ENCODE measurements around the gene FAM241A. TPM values are rescaled to one million over a fixed set of nuclear protein-coding genes. Genes with fewer than 3 reads are reported as not detected.
"Not testable (repeated sequence)": the region's sequence is repeated elsewhere in the genome, so short reads cannot be mapped to it uniquely, and the experiment has no call there.

FAM241A gene
- total RNA-seq, 1 donor: 1.3 TPM

- no peak for DNase-seq (ENCODE audit: low read depth)
- H3K4me3 ChIP-seq (ENCODE audit: low read depth, low read length): no peak overlapping the region
- TF ChIP-seq CTCF (IDR thresholded peaks at IDR 0.05; ENCODE audit: insufficient read depth, low read depth, low read length): no peak
Measured at GRCh38 chr4:112172180-112172579, 26.9 kb downstream of the FAM241A start.

GRCh38 chr4:112173593-112174558 lies 28.6 kb downstream of the FAM241A start:
- DNase-seq (ENCODE audit: low read depth): peak; percentile 41
- TF ChIP-seq CTCF (IDR thresholded peaks at IDR 0.05; ENCODE audit: insufficient read depth, low read depth, low read length): no peak
- H3K4me3 ChIP-seq (ENCODE audit: low read depth, low read length): no peak overlapping the region

- DNase-seq (ENCODE audit: low read depth): no peak
- no peak overlapping the region for H3K4me3 ChIP-seq (ENCODE audit: low read depth, low read length)
- no peak for TF ChIP-seq CTCF (IDR thresholded peaks at IDR 0.05; ENCODE audit: insufficient read depth, low read depth, low read length)
Measured at GRCh38 chr4:112175840-112176239, 30.6 kb downstream of the FAM241A start.

- H3K4me3 ChIP-seq (ENCODE audit: low read depth, low read length): no peak overlapping the region
- TF ChIP-seq CTCF (IDR thresholded peaks at IDR 0.05; ENCODE audit: insufficient read depth, low read depth, low read length): no peak
- no peak for DNase-seq (ENCODE audit: low read depth)
Measured at GRCh38 chr4:112176596-112176995, 31.3 kb downstream of the FAM241A start.

- DNase-seq (ENCODE audit: low read depth): peak; percentile 21
- not testable (repeated sequence) for H3K4me3 ChIP-seq (ENCODE audit: low read depth, low read length)
Measured at GRCh38 chr4:112178741-112179140, 33.5 kb downstream of the FAM241A start.

- no peak overlapping the region for H3K4me3 ChIP-seq (ENCODE audit: low read depth, low read length)
- no peak for DNase-seq (ENCODE audit: low read depth)
- TF ChIP-seq CTCF (IDR thresholded peaks at IDR 0.05; ENCODE audit: insufficient read depth, low read depth, low read length): no peak
Measured at GRCh38 chr4:112181358-112182000, 36.2 kb downstream of the FAM241A start.

- DNase-seq (ENCODE audit: low read depth): no peak
- no peak for TF ChIP-seq CTCF (IDR thresholded peaks at IDR 0.05; ENCODE audit: insufficient read depth, low read depth, low read length)
- no peak overlapping the region for H3K4me3 ChIP-seq (ENCODE audit: low read depth, low read length)
Measured at GRCh38 chr4:112182604-112183003, 37.4 kb downstream of the FAM241A start.
